ENCODE data around the gene XRCC5. TPM values are rescaled to one million over a fixed set of nuclear protein-coding genes. Genes with fewer than 3 reads are reported as not detected.

Gene XRCC5
- total RNA-seq, 4 donors from 2014 or later: 87.3 to 202 (median 170) TPM

DNA sequence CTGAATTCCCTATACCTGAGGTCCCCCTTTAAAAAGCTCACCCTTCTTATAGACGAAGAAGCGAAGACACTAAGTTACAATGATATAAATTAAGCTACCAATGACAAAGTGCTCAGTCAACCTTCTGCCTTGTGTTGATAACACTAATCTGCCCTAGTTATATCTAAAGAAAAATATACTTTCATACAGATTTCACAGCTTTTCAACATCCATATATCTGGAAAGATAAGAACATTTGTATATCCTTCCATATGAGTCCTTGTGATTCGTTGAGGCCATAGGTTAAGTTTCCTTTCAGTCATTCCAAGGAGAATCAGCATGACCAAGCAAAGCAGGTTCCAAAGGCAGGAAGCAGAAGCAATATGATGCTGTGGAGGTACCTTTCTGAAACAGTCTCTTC is 46.8 kb downstream of the XRCC5 start:
- TF ChIP-seq POLR2A (IDR thresholded peaks at IDR 0.05): no peak
- TF ChIP-seq, protein P1, sequence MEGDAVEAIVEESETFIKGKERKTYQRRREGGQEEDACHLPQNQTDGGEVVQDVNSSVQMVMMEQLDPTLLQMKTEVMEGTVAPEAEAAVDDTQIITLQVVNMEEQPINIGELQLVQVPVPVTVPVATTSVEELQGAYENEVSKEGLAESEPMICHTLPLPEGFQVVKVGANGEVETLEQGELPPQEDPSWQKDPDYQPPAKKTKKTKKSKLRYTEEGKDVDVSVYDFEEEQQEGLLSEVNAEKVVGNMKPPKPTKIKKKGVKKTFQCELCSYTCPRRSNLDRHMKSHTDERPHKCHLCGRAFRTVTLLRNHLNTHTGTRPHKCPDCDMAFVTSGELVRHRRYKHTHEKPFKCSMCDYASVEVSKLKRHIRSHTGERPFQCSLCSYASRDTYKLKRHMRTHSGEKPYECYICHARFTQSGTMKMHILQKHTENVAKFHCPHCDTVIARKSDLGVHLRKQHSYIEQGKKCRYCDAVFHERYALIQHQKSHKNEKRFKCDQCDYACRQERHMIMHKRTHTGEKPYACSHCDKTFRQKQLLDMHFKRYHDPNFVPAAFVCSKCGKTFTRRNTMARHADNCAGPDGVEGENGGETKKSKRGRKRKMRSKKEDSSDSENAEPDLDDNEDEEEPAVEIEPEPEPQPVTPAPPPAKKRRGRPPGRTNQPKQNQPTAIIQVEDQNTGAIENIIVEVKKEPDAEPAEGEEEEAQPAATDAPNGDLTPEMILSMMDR (IDR thresholded peaks at IDR 0.05): no peak
- H3K4me3 ChIP-seq: no peak overlapping the region
- no peak for DNase-seq
- no peaks in the 10 kb centered on the region for H3K4me1 ChIP-seq
- 91 to 93% methylated on average over 3 of the region's 3 CpGs for WGBS, 2 donors
- H3K9me3 ChIP-seq: no peaks in the 10 kb centered on the region
- no peaks in the 10 kb centered on the region for H3K27me3 ChIP-seq
- H3K36me3 ChIP-seq: peaks cover 0 to 92% (median 9%) of the 10 kb centered on the region in 3 donors
- intact Hi-C loops (cut with DNase I): no loop called here
- H3K27ac ChIP-seq: no peak overlapping the region

DNA sequence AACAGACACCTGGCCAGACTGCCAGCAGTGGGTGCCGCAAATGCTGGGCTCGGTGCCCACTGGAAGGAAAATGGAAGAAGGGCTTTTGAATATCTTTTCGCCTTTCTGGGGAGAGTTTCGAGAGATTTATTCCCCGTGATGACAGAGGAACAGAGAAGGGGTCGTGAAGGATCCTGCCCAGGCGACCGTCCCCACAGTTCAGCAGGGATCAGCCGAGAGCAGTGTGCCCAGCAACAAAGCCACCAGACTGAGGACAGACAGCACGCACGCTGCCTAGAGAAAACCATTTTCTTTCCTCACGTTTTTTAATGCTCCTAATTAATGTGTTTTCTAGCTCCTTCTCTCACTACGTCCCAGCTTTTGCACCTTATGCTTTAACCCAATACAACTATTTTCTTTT is 47.7 kb downstream of the XRCC5 start:
- no peaks in the 10 kb centered on the region for H3K4me1 ChIP-seq
- H3K27ac ChIP-seq: no peak overlapping the region
- intact Hi-C loops (cut with DNase I): no loop called here
- peaks cover 0 to 92% (median 18%) of the 10 kb centered on the region in 3 donors for H3K36me3 ChIP-seq
- no peaks in the 10 kb centered on the region for H3K9me3 ChIP-seq
- no peaks in the 10 kb centered on the region for H3K27me3 ChIP-seq
- 91 to 94% methylated on average over 11 to 12 of the region's 13 CpGs for WGBS, 2 donors
- no peak for DNase-seq
- no peak overlapping the region for H3K4me3 ChIP-seq
- TF ChIP-seq POLR2A (IDR thresholded peaks at IDR 0.05): no peak
- TF ChIP-seq, protein P1 (IDR thresholded peaks at IDR 0.05): no peak

DNA sequence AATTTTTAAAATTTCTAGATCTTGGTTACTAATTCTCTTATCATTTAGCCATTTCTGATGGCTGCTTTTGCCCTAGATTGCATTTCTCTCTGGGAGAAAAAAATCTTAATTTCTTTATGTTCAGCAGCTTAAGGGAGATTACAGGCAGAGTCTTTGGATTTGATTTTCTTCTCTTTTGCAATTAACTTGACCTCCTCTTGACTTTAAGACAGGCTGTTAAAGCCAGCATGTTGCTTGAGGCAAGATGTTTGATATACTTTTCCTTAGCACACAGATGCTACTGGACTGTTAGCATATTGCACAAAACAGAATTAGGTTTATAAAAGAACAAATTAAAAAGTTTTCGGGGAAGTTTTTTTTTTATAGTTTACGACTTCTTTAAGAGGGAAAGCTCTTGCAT is 50.0 kb downstream of the XRCC5 start:
- peaks cover 5 to 92% (median 36%) of the 10 kb centered on the region in 3 donors for H3K36me3 ChIP-seq
- no peak overlapping the region for H3K4me3 ChIP-seq
- no peak overlapping the region for H3K27ac ChIP-seq
- DNase-seq: no peak
- intact Hi-C loops (cut with DNase I): no loop called here
- TF ChIP-seq POLR2A (IDR thresholded peaks at IDR 0.05): no peak
- TF ChIP-seq, protein P1 (IDR thresholded peaks at IDR 0.05): no peak
- no peaks in the 10 kb centered on the region for H3K4me1 ChIP-seq
- H3K27me3 ChIP-seq: no peaks in the 10 kb centered on the region
- H3K9me3 ChIP-seq: no peaks in the 10 kb centered on the region
- WGBS, 2 donors: 77 to 78% methylated on average over 2 of the region's 2 CpGs

DNA sequence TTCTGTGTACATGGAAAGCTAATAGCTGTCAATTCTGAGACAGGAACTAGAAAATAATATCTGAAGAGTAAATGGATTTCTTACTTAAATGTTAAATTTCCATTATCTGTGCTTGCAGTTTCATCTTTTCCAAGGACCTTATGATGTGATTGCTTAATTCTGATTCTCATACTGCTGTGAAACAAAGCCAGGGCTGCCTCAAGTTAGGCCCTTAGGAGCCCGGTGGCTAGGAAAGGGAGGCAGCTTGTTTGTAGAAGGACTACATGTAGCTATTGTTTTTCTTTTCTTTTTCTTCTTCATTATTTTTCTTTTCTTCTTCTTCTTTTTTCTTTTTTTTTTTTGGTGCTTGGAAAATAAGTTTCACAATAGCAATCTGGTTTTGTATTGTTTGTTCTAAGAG is 50.5 kb downstream of the XRCC5 start:
- 86% methylated on average over 1 of the region's 1 CpG for WGBS, 2 donors
- Histone ChIP-seq H3K27ac (no peak overlapping the region), H3K36me3 (peaks cover 5 to 92% (median 36%) of the 10 kb centered on the region in 3 donors), H3K9me3 (no peaks in the 10 kb centered on the region), H3K4me1 (no peaks in the 10 kb centered on the region), H3K4me3 (no peak overlapping the region), H3K27me3 (no peaks in the 10 kb centered on the region)
- no peak for TF ChIP-seq POLR2A (IDR thresholded peaks at IDR 0.05)
- TF ChIP-seq, protein P1 (IDR thresholded peaks at IDR 0.05): no peak
- DNase-seq: no peak
- intact Hi-C loops (cut with DNase I): no loop called here

GRCh38 chr2:216160786-216161185 is 51.6 kb downstream of the XRCC5 start:
- Histone ChIP-seq H3K4me1 (no peaks in the 10 kb centered on the region), H3K4me3 (no peak overlapping the region), H3K27ac (no peak overlapping the region), H3K9me3 (no peaks in the 10 kb centered on the region), H3K36me3 (peaks cover 5 to 92% (median 31%) of the 10 kb centered on the region in 3 donors), H3K27me3 (no peaks in the 10 kb centered on the region)
- WGBS, 2 donors: 80 to 93% methylated on average over 4 of the region's 4 CpGs
- DNase-seq: no peak
- TF ChIP-seq, protein P1 (IDR thresholded peaks at IDR 0.05): no peak
- TF ChIP-seq POLR2A (IDR thresholded peaks at IDR 0.05): no peak
- intact Hi-C loops (cut with DNase I): no loop called here
